Cortex of kidney (tissue), 1 donor: ENCODE data around the gene CAPNS2.
"Not testable (repeated sequence)": the region's sequence is repeated elsewhere in the genome, so short reads cannot be mapped to it uniquely, and the experiment has no call there.

Experiments
- DNase-seq: peaks from one replicate; lab custom pipeline; 2025; lab: John Stamatoyannopoulos, UW

CAPNS2 gene

DNA sequence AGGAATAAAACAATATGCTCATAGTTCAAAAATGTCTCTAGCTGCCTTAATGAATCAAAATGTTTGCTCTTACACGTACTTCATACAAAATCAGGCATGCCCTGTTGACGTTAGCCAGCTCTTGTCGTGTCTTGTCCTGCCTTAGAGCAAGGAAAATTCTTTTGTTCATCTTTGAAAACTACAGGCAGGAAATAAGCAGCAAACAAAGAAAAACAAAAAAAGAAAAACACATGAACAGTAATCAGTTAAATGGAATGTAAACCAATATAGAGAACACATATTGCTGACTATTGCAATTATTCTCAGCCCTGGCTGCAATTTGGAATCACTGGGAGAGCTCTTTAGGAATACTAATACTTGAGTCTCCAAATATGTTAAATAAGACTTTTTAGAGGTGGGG is 1.7 kb downstream of the CAPNS2 start:
- DNase-seq = no peak

DNA sequence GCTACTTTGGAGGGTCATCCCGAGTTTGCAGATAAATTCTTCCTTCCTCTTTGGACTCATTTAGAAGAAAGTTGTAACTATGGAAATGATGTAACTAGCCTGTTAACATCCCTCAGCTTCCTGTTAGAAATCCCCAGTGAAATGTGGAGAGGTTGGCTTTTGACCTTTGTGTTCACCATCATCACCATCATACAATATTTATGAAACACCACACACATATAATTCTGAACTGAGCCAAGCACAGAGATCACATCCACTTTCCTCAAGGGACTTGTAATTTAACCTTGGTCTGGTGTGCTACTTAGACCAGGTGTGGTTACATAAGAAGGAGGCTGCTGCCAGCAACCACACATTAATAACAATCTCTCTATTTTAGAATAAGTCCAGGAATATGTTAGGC is 2.5 kb downstream of the CAPNS2 start:
- no peak for DNase-seq

DNA sequence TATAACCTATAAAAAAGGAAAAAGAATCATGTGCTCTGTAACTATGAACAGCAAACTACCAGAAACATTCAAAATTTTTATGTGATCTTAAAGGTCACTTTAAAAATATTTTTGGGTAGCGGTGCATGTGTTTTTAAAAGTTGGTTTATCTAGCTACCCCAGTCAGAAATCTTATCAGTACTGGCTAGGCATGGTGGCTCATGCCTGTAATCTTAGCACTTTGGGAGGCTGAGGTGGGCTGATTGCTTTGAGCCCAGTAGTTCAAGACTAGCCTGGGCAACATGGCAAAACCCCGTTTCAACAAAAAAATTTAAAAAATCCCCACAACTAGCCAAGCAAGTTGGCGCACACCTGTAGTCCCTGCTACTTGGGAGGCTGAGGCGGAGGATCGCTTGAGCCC is 3.7 kb downstream of the CAPNS2 start:
- DNase-seq = no peak

DNA sequence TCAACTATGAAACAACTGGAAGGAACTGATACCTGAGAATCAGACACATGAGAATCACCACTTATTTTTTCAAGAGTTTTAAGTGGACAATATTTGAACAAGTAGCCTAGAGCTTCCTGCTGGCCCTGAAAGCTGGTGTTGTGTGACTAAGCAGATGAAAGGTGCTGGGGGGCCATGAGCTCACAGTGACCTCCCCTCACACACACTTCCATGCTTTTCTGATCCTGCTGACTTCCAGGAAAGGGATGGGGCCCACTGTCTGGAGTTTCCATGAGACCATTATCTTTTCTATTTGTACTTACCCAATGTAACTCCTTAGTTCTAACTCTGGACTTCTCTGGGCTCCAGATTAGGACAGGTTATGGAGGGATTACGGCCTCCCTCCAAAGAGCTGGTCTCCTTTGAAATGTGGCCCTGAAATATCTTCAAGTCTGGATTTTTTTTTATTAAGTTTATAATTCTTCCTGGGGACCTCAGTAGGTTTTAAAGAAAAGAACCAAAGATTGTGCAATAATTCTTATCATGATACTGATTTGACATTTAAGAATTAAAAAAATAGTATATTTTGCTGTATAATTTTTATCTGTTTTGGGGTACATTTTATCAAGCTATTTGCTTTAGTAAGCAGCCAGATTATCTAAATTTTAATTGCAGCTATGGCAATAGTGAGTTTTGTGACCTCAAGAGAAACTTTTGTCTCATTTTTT is 4.9 kb downstream of the CAPNS2 start:
- DNase-seq = no peak

DNA sequence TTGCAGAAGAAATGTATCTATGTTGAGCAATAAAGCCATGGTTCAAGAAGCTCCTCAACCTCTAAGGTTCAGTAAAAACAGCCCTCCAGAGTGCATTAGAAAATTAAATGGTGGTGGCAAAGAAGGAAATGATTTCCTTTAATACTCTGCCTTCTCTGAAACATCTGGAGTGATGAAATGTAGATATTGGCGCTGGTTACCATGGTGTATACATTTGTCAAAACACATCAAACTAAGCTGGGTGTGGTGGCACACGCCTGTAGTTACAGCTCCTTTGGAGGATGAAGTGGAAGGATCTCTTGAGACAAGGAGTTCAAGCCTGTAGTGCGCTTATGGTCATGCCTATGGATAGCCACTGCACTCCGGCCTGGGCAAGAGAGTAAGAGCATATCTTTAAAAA is 6.0 kb downstream of the CAPNS2 start:
- no peak for DNase-seq

DNA sequence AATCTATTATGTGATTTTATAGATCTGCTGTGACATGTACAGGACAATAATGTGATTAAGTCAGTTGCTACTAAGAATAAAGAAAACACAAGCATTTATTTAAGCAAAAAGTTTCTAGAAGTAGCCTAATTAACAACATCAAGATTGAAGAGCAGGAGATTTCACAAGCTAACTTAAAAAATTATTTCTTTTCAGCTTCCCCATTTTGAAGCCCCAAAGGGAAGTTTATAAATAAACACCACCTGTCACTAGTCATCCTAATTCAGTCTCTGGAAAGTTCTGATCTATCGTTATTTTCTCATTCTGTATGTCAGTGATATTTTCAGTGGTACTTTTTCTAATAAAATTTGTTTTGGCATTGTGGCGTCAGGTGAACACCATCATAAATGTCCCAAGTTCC is 8.3 kb downstream of the CAPNS2 start:
- no peak for DNase-seq

DNA sequence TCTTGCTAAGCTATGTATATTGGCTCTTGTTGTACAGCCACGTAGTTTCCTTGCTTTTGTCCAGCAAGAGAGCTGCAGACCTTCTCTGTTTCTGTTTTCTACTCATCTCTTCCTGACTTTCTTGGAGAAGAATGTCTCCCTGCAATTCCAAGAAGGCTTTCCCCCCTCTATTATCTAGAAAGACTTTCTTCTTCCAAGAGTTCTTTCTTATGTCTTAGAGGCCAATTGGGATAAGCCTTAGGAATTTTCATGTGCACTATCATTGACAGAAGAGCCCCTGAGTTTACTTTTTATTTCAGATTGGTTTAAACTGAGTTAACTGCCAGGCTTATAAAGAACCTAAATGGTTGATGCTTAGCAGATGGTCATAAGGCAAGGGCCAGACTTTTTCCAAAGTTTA is 9.0 kb downstream of the CAPNS2 start:
- DNase-seq = no peak

DNA sequence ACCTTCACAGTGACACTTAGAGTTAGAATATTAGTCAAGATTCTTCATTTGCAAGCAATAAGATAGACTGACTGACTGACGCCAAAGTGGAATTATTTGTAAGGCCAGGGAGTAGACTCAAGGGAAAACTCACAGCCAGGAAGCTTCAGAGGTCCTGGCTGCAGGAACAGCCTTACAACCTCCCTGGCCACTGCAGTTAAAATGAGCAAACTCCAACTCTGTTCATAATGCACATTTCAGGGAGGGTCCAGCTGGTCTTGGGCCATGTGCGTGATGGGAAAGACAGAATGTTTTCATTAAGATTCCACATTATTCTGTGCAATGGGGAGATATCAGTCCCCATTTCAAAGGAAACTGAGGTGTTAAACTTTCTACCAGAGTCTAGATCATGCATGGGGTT is 9.9 kb downstream of the CAPNS2 start:
- no peak for DNase-seq

DNA sequence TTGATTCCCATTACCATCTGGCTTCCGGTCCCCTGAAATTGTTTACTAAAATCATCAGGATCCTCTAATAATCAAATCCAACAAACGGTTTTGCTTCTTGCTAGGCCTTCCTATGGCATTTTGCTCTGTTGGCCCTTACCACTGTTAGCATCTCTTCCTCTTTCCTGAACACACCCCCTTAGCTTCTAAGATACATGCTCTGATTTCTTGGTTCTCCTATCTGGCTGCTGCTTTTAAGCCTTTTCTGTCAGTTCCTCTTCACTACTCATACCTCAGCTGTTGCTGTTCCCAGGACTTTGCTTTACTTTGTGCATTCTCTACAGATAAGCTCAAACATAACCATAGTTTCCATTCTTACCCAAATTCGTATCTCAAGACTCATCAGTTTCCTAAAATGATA is 11.4 kb downstream of the CAPNS2 start:
- DNase-seq = no peak

DNA sequence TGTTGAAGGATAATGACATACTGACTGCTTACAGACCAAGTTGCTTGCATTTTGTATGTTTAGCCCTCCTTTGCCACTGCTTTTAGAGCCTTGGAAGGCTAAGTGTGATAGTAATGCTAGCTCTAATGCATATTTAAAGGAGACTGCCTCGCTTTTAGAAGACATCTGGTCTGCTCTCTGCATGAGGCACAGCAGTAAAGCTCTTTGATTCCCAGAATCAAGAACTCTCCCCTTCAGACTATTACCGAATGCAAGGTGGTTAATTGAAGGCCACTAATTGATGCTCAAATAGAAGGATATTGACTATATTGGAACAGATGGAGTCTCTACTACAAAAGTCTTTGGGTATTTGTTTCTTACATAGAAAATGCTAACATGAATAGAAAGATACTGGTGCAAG is 19.1 kb downstream of the CAPNS2 start:
- DNase-seq = no peak

DNA sequence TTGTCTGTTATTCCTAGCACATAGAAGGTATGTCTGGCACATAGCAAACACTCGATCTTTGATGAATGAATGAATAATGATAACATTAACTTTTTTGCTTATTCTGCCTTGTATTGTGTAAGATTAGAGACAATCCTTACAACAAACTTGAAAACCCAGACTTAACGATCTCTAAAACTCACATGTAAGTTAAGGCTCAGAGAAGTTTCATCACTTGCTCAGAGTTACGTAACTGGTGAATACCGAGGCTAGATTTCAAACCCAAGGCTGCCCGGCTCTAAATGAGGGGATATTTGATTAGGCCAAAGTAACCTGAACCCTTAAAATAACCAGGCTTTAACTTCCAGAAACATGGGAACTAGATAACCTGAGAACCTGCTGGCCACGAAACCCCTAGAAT is 22.3 kb downstream of the CAPNS2 start:
- DNase-seq = no peak

DNA sequence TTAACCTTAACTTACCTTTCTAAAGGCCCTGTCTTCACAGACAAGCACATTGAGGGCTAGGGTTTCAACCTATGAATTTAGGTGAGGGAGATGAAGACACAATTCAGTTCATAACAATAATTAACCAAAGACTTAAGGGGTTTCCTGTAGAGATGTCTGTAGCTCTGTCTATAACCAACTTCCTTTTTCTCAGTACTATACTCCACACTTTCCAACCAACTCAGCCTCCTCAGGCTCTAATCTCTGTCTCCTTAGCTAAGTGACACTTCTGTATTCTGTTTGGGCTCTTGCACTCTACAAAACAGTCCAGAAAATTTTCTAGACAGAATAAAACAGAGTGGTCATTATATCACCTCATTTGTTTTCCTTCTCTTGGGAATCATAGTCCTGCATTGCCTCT is 25.8 kb downstream of the CAPNS2 start:
- DNase-seq = no peak

DNA sequence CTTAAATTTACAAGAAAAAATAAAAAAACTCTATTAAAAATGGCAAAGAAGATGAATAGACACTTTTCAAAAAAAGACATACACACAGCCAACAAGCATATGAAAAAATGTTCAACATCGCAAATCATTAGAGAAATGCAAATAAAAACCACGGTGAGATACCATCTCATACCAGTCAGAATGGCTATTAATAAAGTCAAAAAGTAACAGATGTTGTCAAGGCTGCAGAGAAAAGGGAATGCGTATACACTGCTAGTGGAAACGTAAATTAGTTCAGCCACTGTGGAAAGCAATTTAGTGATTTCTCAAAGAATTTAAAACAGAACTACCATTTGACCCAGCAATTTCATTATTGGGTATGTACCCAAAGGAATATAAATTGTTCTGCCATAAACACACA is 31.4 kb downstream of the CAPNS2 start:
- DNase-seq = no peak

DNA sequence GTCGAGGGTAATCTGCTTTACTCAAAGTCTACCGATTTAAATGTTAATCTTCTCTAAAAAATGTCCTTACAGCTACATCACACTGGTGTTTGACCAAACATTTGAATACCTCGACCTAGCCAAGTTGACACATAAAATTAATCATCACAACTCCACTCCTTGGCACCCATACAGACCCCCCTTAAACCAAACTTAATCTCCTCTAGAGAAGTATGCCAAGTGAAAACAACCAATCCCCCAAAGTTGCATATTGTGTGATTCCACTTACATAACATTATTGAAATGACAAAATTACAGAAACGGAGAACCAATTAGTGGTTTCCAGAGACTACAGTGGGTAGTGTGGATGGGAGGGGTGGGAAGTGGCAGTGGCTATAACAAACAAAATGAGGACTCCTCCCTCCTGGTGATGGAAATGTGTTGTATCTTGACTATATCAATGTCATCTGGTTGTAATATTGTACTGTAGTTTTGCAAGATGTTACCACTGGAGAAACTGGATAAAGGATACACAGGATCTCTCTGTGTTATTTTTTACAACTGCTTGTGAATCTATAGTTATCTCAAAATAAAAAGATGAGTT is 39.4 kb downstream of the CAPNS2 start:
- no peak for DNase-seq

DNA sequence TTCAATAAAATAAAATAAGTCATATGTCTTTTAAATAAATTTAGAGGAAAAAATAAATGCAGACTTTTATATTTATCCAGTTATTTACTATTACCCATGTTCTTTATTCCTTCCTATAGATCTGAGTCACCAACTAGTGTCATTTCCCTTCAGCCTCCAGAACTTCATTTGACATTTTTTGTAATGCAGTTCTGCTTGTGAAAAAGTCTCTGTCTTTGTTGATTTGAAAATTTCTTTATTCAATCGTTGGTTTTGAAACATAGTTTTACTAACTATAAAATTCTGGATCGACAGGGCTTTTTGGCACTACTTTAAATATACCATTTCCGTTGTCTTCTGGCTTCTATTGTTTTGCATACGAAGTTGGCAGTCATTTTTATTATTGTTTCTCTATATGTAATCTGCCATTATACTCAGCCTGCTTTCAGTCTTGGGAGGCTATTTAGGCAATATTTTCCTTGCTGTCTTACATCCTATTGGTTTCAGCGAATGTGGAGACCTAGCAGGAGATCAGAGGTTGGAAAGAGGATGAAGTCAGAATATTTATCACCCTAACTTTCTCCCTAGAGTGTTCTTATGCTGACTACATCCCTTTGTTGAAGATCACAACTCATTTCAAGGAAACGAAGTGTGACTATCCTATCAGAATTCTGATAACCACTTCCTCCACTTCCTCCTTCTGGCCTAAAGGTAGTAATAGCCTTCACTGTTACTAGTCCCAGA is 47.3 kb downstream of the CAPNS2 start:
- no peak for DNase-seq

DNA sequence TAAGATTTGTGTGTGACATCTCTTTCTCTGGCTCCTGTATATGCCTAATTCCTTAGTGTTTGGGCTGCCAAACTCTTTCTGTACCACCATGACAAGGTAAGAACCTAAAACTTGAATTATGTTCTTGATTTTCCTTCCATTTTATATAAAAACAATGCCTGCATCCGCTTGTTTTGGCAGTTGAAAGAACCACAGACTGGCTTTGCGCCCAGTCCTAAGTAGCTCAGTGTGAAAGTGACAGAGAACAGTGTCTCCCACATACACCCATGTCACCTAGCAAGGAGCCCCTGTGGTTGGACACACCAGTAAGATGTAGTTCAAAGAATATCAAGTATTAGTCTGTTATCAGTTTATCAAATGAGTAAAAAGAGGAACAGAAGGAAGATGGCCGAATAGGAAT is 48.6 kb downstream of the CAPNS2 start:
- no peak for DNase-seq

DNA sequence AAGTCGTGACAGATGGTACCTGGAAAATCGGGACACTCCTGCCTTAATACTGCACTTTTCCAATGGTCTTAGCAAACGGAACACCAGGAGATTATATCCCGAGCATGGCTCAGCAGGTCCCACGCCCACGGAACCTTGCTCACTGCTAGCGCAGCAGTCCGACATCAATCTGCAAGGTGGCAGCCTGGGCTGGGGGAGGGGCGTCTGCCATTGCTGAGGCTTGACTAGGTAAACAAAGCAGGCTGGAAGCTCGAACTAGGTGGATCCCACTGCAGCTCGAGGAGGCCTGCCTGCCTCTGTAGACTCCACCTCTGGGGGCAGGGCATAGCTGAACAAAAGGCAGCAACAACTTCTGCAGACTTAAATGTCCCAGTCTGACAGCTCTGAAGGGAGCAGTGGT is 49.2 kb downstream of the CAPNS2 start:
- DNase-seq = not testable (repeated sequence)
